ES-I3 (cell line): ENCODE results near the gene GFRA4.

Experiments
- H3K36me3 ChIP-seq: 2 replicates; pipeline ENCODE4 v1.6.1; 2013; ENCODE audit warnings: mild to moderate bottlenecking, low read length, control low read depth, moderate library complexity; ENCODE audit not compliant: insufficient read depth
- H3K4me1 ChIP-seq: 2 replicates; pipeline ENCODE4 v1.6.1; 2013; ENCODE audit warnings: mild to moderate bottlenecking, control low read depth, low read length; ENCODE audit not compliant: insufficient read depth
- H3K9ac ChIP-seq: 2 replicates; pipeline ENCODE4 v1.6.1; 2013; ENCODE audit warnings: low read depth, mild to moderate bottlenecking, low read length, moderate library complexity
- H3K9me3 ChIP-seq: 2 replicates; pipeline ENCODE4 v1.6.1; 2013; ENCODE audit warnings: mild to moderate bottlenecking, low read length, moderate library complexity; ENCODE audit not compliant: control insufficient read depth, insufficient read depth

Gene GFRA4

DNA sequence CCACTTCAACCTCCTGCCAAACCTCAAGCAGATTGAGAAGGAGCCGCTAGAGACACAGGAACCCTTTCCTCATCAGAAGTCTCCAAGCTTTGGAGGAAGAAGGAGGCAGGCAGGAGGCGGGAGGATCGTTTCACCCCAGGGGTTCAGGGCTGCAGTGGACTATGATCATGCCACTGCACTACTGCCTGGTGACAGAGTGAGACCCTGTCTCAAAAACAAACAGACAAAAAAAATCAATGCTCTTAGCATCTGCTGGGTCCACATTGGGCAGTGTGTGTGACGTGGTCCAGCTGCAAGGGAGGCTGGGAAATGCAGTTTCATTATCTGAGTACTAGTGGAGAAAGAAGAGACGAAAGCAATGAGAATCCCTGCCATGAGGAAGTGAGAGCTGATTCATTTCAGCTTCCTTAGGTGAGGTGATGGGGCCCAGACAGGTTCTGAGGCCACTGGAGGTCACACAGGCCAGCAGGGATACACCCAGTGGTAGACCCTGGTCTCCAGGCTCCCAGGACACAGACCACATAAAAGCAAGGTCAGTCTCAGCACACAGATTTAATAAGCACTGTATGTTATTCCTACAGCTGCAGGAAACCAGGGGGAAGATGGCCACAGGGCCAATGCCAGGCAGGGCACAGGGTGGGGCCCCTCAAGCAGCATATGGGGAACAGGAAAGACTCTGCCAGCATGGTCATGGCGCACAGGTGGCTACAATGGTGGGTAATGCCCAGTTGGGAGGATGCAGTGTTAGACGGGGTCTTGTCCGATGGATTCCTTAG lies 4.3 kb downstream of the GFRA4 start:
- no peaks in the 10 kb centered on the region; the same call in 1 of the 2 replicates for H3K9me3 ChIP-seq
- H3K4me1 ChIP-seq, result no peaks in the 10 kb centered on the region; the same call in 1 of the 2 replicates
- no peaks in the 10 kb centered on the region for H3K36me3 ChIP-seq
- H3K9ac ChIP-seq, result no peak overlapping the region

DNA sequence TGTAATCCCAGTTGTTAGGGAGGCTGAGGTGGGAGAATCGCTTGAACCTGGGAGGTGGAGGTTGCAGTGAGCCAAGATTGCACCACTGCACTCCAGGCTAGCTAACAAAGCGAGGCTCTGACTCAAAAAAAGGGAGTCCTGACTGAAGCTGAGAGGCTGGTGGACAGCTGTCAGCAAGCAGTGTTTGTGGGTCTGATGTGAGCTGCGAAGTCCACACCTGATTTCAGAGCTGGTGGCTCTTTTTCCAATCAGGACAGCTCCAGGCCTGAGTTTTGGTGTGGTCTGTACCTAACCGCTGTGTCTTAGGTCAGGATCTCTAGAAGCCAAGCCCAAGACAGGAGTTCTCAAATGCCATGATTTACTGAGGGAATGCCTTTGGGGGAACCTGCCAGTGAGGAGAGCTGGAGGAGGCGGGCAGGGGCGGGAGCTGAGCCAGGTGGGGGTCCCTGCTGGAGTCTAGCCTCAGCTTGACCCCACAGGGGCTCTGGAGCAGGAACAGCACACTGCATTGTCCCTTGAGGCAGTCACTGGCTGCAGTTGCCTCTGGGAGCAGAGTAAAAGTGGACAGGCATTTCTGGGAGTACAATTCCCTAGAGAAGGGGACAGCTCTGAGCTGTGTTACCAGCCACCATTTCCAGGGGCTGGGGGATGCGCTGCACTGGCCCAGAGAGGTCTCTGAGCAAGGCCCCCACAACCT lies 5.0 kb downstream of the GFRA4 start:
- H3K36me3 ChIP-seq, result no peaks in the 10 kb centered on the region
- H3K4me1 ChIP-seq, result no peaks in the 10 kb centered on the region; the same call in 1 of the 2 replicates
- no peak overlapping the region for H3K9ac ChIP-seq
- no peaks in the 10 kb centered on the region; the same call in 1 of the 2 replicates for H3K9me3 ChIP-seq

DNA sequence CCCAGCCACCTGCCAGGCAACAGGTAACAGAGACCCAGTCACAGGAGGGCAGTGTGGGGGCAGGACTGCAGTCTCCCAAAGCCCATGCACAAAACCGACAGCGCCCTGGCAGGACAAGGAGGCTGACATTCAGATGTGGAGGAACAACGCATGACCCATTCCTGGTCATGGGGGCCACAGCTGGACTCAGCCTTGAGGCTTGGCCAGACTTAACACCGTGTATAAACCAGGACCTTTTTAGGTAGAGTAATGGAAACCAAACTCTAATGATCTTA lies 8.1 kb downstream of the GFRA4 start:
- no peaks in the 10 kb centered on the region; the same call in 1 of the 2 replicates for H3K4me1 ChIP-seq
- H3K9me3 ChIP-seq, result no peaks in the 10 kb centered on the region
- 0 out of 2 replicates have a peak, but pooled peaks cover 4% of the 10 kb centered on the region for H3K36me3 ChIP-seq
- H3K9ac ChIP-seq, result no peak overlapping the region

DNA sequence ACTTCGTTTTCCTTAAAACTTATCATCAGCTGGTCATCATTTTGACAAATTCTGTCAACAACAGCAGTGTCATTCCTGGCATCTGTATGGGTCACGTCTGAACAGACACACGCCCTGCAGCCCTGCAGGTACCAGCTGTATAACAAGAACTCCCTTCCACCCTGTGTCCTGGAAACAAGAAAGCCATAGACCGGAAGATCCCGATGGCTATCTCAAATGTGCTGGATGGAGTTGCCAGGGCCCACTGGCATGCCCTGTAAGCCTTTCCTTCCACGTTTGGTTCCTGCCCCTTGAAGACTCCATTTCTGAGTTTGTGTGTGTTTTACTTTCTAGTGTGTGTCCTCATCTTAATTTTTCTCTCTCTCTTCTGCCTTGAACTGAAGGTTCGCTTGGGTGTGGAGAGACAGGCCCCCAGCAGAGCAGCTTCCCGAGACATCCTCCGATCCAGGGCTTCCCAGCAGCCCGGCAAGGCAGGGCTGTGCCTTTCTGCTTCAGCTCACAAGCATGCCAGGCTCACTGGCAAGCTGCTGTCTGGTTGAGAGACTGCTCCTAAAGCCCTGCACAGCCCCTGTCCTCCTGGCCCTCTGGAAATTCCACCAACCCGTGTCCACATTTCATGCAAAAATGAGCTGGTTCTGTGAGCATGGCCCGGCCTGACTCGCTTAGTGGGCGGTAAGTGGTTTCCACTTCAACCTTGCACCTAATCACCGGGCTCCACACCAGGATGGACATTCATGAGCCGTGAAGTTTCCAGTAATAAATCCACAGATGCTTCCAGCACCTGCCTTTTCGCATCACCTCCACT lies 8.7 kb downstream of the GFRA4 start:
- H3K36me3 ChIP-seq, result 0 out of 2 replicates have a peak, but pooled peaks cover 4% of the 10 kb centered on the region
- H3K4me1 ChIP-seq, result no peaks in the 10 kb centered on the region; the same call in 1 of the 2 replicates
- H3K9me3 ChIP-seq, result no peaks in the 10 kb centered on the region
- no peak overlapping the region for H3K9ac ChIP-seq

DNA sequence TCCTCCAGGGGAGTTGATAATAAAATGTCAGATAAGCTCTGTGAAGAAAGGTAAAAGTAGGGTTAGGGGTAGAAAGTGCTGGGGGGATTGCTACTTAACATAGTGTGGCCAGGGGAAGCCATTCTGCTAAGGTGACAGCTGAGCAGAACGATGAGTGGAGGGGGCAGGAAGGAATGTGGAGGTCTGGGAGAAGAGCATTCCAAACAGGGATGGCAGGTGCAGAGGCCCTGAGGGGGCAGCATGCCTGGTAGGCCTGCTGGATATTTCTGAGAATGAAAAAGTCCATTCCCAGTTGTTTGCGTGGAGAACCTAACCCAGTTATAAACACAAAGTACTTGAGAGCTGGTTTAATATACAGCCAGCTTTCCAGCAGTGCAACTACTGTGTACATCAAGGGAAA lies 9.3 kb downstream of the GFRA4 start:
- no peaks in the 10 kb centered on the region for H3K9me3 ChIP-seq
- no peak overlapping the region for H3K9ac ChIP-seq
- no peaks in the 10 kb centered on the region; the same call in 1 of the 2 replicates for H3K4me1 ChIP-seq
- H3K36me3 ChIP-seq, result 0 out of 2 replicates have a peak, but pooled peaks cover 4% of the 10 kb centered on the region

DNA sequence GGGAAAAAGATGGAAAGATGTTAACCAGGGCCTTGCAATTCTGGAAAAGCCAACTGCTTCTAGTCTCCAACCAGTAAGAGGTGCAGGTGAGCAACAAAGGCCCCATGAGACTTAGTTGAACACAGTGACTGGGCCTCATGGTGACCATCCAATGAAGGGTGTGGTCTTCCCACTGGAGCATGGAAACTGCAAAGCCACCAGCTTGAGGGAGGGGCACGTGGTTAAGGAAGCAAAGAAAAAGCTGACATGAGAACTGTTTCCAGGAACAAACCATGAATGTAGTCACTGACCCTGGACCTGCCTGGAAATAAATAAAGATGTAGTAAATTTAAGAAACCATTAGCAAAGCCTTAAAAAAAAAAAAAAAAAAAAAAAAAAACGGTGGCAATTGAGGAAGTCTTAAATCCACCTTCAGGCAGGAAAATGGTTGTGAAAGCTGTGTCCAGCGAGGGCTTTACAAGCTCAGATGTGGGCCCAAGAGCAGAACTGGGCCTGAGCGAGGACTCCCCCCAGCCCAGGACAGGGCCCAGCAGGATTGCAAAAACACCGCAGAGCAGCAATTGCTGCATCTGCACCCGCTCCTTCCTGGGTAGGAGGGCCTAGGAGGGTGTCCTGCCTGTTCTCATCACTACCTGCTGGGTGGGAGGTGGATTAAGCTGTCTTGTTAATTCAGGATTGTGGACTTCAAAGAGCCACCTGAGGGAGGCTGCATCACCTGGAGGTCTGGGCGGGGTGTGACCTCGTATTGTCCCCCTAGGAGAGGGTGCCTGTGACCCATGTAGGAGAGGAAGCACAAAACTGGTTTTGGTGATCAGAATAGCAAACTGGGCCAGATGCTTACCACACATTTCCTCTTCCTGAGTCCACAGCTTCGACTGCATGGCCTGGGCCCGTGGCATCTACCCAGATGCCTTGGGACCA lies 10.3 kb downstream of the GFRA4 start:
- H3K36me3 ChIP-seq, result 0 out of 2 replicates have a peak, but pooled peaks cover 4% of the 10 kb centered on the region
- H3K9ac ChIP-seq, result no peak overlapping the region
- H3K4me1 ChIP-seq, result no peaks in the 10 kb centered on the region
- no peaks in the 10 kb centered on the region for H3K9me3 ChIP-seq

DNA sequence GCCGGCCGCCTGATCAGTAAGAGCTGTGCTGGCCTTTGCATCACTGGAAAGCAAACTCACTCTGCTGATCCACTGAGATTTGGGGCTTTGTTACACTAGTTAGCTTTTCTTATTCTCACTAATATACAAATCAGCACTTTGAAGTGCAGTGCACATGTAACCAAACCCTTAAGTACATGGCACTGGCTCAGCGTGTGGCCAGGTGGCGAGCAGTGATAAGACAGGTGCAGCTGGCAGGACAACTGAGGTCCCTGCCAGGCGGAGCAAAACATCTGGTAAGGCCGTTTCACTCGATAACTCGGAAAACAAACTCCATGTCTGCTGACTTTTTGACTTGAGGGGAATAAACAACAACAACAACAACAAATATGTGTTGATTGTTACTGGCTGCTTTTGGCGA lies 11.0 kb downstream of the GFRA4 start:
- H3K4me1 ChIP-seq, result no peaks in the 10 kb centered on the region
- H3K9ac ChIP-seq, result no peak overlapping the region
- no peaks in the 10 kb centered on the region for H3K9me3 ChIP-seq
- H3K36me3 ChIP-seq, result 0 out of 2 replicates have a peak, but pooled peaks cover 4% of the 10 kb centered on the region

DNA sequence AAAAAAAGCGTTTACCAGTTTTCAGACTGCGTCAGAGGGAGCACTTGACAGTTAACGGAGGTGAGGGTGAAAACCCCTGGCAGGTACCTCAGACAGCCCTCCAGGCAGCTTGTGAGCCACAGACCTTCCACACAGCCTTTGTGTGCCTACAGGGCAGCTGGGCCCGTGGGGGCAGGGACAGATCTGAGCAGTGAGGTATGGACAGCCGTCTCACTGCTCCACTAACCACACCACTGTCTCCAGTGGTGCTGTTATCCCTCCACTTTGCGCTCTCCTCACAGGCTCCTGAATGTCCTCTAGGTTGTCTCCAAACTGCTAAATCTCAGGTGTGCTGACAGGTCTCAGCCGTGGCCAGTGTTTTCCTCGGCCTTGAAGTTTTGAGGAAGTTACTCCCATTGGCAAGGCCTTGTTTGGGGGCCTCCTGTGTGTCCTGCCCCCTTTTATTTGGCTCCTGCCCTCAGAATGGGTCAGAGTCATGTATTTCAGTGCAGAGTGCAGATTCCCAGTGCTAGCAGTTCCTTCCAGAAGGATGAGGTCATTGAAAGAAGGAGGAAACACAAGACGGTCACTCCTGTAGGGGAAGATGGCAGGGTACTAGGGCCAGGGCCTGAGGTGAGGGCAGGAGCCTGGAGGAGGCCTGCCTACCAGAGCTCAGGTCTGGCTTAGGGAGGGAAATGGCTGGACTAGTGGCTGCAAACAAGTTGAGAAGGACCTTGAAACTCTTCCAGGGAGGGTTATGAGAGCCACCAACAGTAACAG lies 11.8 kb downstream of the GFRA4 start:
- Histone ChIP-seq H3K4me1 (no peaks in the 10 kb centered on the region), H3K9me3 (no peaks in the 10 kb centered on the region), H3K9ac (no peak overlapping the region), H3K36me3 (0 out of 2 replicates have a peak, but pooled peaks cover 4% of the 10 kb centered on the region)

DNA sequence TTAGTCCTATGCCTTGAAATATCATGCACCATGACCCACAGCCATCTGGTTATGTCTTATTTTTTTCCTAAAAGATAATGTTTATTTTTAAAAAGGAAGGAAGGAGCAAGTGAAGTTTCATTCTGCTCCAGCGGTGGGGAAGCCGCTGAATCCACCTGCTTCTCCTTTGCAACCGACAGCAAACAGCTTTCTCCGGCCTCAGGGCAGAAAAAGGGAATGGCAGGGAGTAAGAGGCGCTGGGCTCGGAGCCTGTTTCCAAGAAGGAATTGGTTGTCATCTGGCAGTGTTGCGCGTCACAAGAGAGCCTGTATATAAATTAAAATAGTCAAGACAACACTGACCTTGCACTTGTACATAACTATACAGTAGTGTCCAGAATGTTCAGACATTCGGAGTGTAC lies 14.2 kb downstream of the GFRA4 start:
- Histone ChIP-seq H3K9me3 (no peaks in the 10 kb centered on the region), H3K36me3 (0 out of 2 replicates have a peak, but pooled peaks cover 4% of the 10 kb centered on the region), H3K9ac (no peak overlapping the region), H3K4me1 (no peaks in the 10 kb centered on the region)

DNA sequence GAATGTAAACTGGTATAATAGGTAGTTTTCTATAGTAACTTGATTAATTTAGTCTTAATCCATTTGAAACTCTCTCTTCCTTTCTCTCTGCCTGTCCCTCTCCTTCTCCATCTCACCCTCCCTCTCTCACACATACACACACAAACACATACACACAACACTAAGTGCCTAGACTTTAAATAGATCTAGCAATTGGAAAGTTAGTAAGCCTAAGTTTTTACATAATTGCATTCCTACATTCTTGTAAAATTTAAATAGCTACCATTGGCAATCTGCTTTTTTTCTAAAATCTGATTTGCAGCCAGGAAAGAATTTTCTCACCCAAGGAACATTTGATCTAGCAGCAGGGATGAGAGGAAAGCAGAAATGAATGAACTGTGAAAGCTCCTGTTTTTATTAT lies 15.7 kb downstream of the GFRA4 start:
- H3K4me1 ChIP-seq, result no peaks in the 10 kb centered on the region
- 0 out of 2 replicates have a peak, but pooled peaks cover 4% of the 10 kb centered on the region for H3K36me3 ChIP-seq
- no peak overlapping the region for H3K9ac ChIP-seq
- H3K9me3 ChIP-seq, result no peaks in the 10 kb centered on the region

DNA sequence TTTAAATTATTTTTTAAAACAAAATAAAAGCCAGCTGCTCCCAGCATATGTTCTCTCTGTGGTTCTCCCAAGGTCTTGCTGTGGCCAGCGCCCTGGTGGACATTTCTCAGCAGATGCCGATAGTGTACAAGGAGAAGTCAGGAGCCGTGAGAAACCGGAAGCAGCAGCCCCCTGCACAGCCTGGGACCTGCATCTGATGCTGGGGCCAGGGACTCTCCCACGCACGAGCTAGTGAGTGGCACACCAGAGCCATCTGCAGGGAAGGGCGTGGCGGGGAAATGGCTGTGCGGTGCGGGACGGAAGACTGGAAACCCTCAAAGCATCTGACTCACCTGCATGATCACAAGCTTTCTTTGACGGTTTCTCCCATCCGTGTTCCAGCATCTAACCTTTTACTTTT lies 16.5 kb downstream of the GFRA4 start:
- H3K9ac ChIP-seq, result no peak overlapping the region
- H3K4me1 ChIP-seq, result no peaks in the 10 kb centered on the region
- H3K36me3 ChIP-seq, result 0 out of 2 replicates have a peak, but pooled peaks cover 4% of the 10 kb centered on the region
- no peaks in the 10 kb centered on the region for H3K9me3 ChIP-seq

DNA sequence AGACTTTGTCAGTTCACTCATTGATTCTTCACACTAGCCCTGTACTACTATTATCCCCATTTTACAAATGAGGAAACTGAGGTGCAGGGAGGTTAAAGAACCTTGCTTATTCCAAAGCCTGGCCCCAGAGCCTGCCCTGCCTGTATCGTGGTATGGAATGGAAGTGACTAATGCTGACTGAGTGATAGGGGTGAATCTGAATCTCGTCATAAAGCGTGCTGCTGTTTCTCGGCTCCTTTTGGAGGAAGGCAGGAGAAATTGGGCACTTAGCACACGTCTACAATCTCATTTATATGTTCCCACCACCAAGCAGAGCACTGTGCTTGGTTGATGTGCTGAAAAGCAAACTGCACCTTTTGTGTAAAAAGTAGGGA lies 17.1 kb downstream of the GFRA4 start:
- H3K9me3 ChIP-seq, result no peaks in the 10 kb centered on the region
- H3K36me3 ChIP-seq, result 0 out of 2 replicates have a peak, but pooled peaks cover 4% of the 10 kb centered on the region
- no peaks in the 10 kb centered on the region for H3K4me1 ChIP-seq
- no peak overlapping the region for H3K9ac ChIP-seq
